Erythroblast (primary cell): ENCODE measurements around the gene PRKAR2B.

ENCODE experiments used
- GATA1 ChIP-seq: IDR thresholded peaks from 2 replicates; pipeline ENCODE4 v1.6.1; 2011; ENCODE audit warnings: low read depth, mild to moderate bottlenecking, control low read depth, low read length, moderate library complexity
- POLR2A ChIP-seq: IDR thresholded peaks from 2 replicates; pipeline ENCODE4 v1.6.1; 2011; ENCODE audit warnings: mild to moderate bottlenecking, low read length

- TF ChIP-seq POLR2A (no peak), GATA1 (no peak)
These were observed 165.1 kb downstream of the PRKAR2B start for GRCh38 chr7:107209565-107209964.
